Measurements from ENCODE around the gene SUPV3L1. TPM values are rescaled to one million over a fixed set of nuclear protein-coding genes. Genes with fewer than 3 reads are reported as not detected.
"Not testable (repeated sequence)": the region's sequence is repeated elsewhere in the genome, so short reads cannot be mapped to it uniquely, and the experiment has no call there.

SUPV3L1 gene
- 38.7 and 45.1 TPM in 2 replicates for total RNA-seq (2014; rRNA removed; shearing (Covaris generic))

DNA sequence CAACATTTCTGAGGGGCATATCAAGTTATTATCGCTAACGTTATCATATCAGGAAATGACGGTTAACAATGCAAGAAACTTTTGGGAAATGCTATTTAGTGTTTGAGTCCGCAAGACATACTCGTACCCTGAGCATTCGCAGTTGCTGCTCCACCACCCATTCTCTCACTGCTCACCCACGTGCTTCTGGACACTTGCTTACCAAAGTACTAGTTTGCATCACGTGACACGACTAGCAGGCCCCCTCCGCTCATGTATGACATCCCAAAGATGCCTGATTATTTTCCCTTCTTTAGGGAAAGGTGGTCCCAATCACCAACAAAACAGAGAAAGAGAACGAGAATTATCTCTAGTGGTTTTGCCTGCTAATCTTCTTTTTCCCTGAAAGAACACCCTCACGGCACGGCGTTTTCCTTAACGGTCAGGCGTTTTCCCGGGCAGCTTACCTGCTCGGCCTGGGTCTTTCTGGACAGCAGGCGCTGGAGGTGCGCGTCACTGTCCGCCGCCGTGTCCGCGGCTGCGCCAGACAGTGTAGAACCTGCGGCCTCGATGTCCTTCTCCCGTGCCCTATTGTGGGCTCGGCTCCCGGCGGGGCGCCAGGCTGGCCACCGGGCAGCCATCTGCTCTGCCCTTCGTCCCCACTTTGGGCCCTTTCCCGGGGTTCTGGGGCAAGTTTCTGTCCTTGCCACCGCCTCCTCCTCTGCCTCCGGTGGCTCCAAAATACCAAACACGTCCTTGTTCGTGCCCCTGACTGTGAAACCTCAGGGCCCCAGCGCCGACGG, at the start of gene SUPV3L1:
Gene SUPV3L1 (plus strand): TSS at position 492 of the 782 bp plus-strand sequence. CDS start 58 bp downstream, at position 550.
- peaks cover 4% of the 10 kb centered on the region; the same call in 1 of the 2 replicates for H3K36me3 ChIP-seq (replicated peaks; ENCODE audit: control insufficient read depth, insufficient read depth, low read length)
- DNase-seq = peak; percentile 91
- peak within 1 kb of the TSS; percentile 96 for H3K4me3 ChIP-seq (ENCODE audit: insufficient read depth, low read depth, low read length)
- H3K27me3 ChIP-seq (ENCODE audit: control insufficient read depth, insufficient read depth, low read length) = no peaks in the 10 kb centered on the region

DNA sequence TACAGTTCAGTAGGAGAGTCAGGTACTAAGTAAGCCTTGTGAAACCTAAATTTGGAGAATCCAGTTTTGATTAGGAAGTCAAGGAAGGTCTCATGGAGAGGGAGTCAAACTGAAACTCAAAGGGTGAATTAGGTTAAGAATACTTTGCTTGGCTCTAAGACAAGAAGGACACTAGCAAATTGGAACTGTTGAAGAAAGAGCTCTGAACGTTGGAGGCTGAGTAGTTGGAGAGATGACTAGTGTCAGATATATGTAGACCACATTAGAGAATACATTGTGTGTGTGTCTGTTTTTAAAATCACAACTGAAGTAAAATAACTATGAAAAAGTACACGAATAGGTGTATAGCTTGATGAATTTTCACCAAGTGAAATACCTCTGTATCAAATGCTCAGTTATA, 49.8 kb upstream of the SUPV3L1 start:
- Histone ChIP-seq H3K4me3 (ENCODE audit: insufficient read depth, low read depth, low read length) (no peak overlapping the region), H3K36me3 (replicated peaks; ENCODE audit: control insufficient read depth, insufficient read depth, low read length) (no peaks in the 10 kb centered on the region), H3K27me3 (ENCODE audit: control insufficient read depth, insufficient read depth, low read length) (no peaks in the 10 kb centered on the region)
- DNase-seq = no peak

DNA sequence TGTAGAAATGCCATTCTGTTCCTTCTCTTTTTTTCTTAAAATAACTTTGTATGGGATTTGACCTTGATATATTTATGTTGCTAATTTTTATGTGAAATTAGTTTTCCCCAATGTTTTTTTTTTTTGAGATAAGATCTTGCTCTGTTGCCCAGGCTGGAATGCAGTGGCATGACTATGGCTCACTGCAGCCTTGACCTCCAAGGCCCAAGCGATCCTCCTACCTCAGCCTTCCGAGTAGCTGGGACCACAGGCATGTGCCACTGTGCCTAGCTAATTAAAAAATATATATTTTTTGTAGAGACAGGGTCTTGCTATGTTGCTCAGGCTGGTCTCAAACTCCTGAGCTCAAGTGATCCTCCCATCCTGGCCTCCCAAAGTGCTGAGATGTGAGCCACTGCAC, 40.1 kb upstream of the SUPV3L1 start:
- Histone ChIP-seq H3K36me3 (replicated peaks; ENCODE audit: control insufficient read depth, insufficient read depth, low read length) (no peaks in the 10 kb centered on the region), H3K4me3 (ENCODE audit: insufficient read depth, low read depth, low read length) (no peak overlapping the region), H3K27me3 (ENCODE audit: control insufficient read depth, insufficient read depth, low read length) (no peaks in the 10 kb centered on the region)
- no peak for DNase-seq

DNA sequence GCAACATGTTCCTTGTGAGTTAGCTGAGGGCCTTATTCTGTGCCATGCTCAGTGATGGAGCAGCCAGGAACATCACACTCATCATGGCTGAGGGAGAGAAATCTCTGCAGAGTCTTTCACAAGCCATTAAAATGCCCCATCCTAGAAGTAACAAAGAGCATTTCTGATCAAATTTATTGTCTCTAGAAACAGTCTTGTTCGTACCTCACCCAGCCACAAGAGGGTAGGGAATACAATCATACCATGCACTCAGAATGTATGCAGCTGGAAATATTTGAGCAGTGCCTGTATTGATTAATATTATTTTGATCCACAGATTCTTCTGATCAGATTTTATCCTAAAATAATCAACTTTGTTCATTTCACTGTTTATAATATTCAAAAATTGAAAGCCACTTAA, 38.7 kb upstream of the SUPV3L1 start:
- no peak for DNase-seq
- Histone ChIP-seq H3K27me3 (ENCODE audit: control insufficient read depth, insufficient read depth, low read length) (no peaks in the 10 kb centered on the region), H3K4me3 (ENCODE audit: insufficient read depth, low read depth, low read length) (no peak overlapping the region), H3K36me3 (replicated peaks; ENCODE audit: control insufficient read depth, insufficient read depth, low read length) (no peaks in the 10 kb centered on the region)

DNA sequence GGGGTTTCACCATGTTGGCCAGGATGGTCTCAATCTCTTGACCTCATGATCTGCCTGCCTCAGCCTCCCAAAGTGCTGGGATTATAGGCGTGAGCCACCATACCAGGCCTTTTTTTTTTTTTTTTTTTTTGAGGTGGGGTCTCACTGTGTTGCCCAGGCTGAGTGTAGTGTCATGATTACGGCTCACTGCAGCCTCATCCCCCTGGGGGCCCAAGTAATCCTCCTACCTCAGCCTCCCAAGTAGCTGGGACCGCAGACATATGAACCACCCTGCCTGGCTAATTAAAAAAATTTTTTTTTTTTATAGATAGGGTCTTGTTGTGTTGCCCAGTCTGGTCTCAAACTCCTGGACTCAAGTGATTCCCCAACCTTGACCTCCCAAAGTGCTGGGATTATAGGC, 38.0 kb upstream of the SUPV3L1 start:
- H3K27me3 ChIP-seq (ENCODE audit: control insufficient read depth, insufficient read depth, low read length); H3K36me3 ChIP-seq (replicated peaks; ENCODE audit: control insufficient read depth, insufficient read depth, low read length); H3K4me3 ChIP-seq (ENCODE audit: insufficient read depth, low read depth, low read length); DNase-seq: not testable (repeated sequence)

DNA sequence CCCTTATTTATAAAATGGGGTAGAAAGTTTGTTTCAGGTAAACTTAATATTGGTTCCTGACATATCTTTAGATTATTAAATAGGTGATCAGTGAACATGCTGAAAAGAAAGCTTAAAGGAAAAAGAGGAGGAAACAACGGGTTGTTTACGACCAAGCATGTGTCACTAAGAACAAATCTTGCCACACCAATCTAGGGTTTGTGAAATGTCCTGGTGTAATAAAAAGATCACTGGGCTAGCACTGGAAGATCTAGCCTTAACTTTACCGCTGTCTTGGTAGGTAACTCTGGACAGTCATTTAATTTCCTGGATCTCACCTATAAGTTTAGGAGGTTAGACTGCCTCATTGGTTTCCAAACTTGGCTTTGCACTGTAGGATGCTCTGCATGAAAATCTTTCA, 37.1 kb upstream of the SUPV3L1 start:
- Histone ChIP-seq H3K36me3 (replicated peaks; ENCODE audit: control insufficient read depth, insufficient read depth, low read length) (no peaks in the 10 kb centered on the region), H3K27me3 (ENCODE audit: control insufficient read depth, insufficient read depth, low read length) (no peaks in the 10 kb centered on the region), H3K4me3 (ENCODE audit: insufficient read depth, low read depth, low read length) (no peak overlapping the region)
- no peak for DNase-seq

DNA sequence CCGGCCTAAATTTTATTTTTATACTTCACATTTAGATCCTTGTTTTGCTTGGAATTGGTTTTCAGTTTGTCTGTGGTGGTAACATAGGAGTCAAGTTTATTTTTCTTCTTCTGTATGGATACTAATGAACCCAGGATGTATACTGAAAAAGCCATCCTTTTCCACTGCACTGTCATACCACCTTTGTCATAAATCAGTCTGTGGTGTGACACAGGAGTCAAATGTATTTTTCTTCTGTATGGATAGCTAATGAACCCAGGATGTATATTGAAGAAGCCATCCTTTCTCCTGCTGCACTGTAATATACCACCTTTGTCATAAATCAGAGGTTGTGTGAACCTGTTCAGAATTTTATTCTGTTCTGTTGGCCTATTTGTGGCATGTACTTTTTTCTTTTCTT, 34.7 kb upstream of the SUPV3L1 start:
- Histone ChIP-seq H3K4me3 (ENCODE audit: insufficient read depth, low read depth, low read length) (no peak overlapping the region), H3K36me3 (replicated peaks; ENCODE audit: control insufficient read depth, insufficient read depth, low read length) (no peaks in the 10 kb centered on the region), H3K27me3 (ENCODE audit: control insufficient read depth, insufficient read depth, low read length) (no peaks in the 10 kb centered on the region)
- no peak for DNase-seq

DNA sequence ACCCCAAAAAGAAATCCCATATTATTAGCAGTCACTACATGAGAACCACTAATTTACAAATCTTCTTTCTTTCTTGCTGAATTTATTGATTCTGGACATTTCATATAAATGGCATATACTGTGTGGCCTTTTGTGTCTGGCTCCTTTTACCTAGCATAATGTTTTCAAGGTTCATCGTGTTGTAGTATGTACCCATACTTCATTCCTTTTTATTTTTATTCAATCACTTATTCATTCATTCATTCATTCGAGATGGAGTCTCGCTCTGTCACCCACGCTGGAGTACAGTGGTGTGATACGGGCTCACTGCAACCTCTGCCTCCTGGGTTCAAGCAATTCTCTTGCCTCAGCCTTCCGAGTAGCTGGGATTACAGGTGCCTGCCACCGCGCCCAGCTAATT, 34.2 kb upstream of the SUPV3L1 start:
- H3K4me3 ChIP-seq (ENCODE audit: insufficient read depth, low read depth, low read length) = no peak overlapping the region
- no peak for DNase-seq
- no peaks in the 10 kb centered on the region for H3K36me3 ChIP-seq (replicated peaks; ENCODE audit: control insufficient read depth, insufficient read depth, low read length)
- H3K27me3 ChIP-seq (ENCODE audit: control insufficient read depth, insufficient read depth, low read length) = no peaks in the 10 kb centered on the region

DNA sequence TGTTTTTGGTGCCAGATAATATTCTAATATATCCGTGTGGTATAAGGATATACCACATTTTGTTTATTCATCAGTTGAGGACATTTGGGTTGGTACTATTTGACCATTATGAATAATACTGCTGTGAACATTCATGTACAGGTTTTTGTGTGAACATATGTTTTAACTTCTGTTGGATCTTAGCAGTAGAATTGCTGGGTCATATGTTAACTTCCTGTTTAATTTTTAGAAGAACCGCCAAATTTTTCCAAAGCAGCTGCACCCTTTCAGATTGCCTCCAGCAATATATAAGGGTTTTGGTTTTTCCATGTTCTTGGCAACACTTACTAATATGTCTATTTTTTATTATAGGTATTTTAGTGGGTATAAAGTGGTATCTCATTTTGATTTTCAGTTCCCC, 33.3 kb upstream of the SUPV3L1 start:
- H3K27me3 ChIP-seq (ENCODE audit: control insufficient read depth, insufficient read depth, low read length) = no peaks in the 10 kb centered on the region
- DNase-seq = no peak
- H3K4me3 ChIP-seq (ENCODE audit: insufficient read depth, low read depth, low read length) = no peak overlapping the region
- H3K36me3 ChIP-seq (replicated peaks; ENCODE audit: control insufficient read depth, insufficient read depth, low read length) = no peaks in the 10 kb centered on the region

DNA sequence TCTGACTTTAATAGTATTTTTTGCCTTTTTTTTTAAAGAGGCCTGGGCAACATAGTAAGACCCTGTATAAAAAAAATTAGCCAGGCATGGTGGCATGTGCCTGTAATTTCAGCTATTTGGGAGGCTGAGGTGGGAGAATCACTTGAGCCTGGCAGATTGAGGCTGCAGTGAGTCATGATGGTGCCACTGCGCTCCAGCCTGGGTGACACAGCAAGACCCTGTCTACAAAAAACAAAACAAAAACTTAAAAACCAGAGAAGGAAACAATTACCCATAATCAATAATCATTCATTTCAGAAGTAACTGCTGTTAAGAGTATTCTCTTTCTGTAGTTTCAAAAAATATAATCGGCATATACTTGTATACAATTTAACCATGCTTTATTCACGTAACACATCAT, 28.1 kb upstream of the SUPV3L1 start:
- Histone ChIP-seq H3K27me3 (ENCODE audit: control insufficient read depth, insufficient read depth, low read length) (no peaks in the 10 kb centered on the region), H3K36me3 (replicated peaks; ENCODE audit: control insufficient read depth, insufficient read depth, low read length) (no peaks in the 10 kb centered on the region), H3K4me3 (ENCODE audit: insufficient read depth, low read depth, low read length) (no peak overlapping the region)
- no peak for DNase-seq

DNA sequence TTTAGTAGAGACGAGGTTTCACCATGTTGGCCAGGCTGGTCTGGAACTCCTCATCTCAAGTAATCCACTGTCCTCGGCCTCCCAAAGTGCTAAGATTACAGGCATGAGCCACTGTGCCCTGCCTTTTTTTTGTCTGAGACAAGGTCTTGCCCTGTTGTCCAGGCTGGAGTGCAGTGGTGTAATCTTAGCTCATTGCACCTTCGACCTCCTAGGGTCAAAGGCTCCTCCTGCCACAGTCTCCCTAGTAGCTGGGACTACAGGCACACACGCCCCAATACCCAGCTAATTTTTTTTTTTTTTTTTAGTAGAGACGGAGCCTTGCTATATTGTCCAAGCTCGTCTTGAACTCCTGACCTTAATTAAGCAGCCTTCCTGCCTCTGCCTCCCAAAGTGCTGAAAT, 26.8 kb upstream of the SUPV3L1 start:
- no peaks in the 10 kb centered on the region for H3K36me3 ChIP-seq (replicated peaks; ENCODE audit: control insufficient read depth, insufficient read depth, low read length)
- no peak for DNase-seq
- no peaks in the 10 kb centered on the region for H3K27me3 ChIP-seq (ENCODE audit: control insufficient read depth, insufficient read depth, low read length)
- no peak overlapping the region for H3K4me3 ChIP-seq (ENCODE audit: insufficient read depth, low read depth, low read length)

DNA sequence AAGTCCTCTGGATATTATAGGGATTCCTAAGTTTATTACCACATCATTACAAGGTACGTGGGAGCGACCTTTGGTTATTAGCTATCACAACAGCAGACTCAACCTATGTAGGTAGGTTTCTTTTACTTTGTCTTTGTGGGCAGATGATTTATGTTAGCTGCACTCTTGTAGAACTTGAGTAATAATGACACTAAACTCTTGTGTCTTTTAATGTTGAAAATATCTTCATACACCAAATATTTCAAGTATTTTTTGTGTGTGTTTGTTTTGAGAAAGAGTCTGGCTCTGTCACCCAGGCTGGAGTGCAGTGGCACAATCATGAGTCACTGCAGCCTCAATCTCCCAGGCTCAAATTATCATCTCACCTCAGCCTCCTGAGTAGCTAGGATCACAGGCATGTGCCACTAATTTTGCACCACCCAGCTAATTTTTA, 19.2 kb upstream of the SUPV3L1 start:
- no peak overlapping the region for H3K4me3 ChIP-seq (ENCODE audit: insufficient read depth, low read depth, low read length)
- H3K36me3 ChIP-seq (replicated peaks; ENCODE audit: control insufficient read depth, insufficient read depth, low read length) = peaks cover 1% of the 10 kb centered on the region; the same call in 1 of the 2 replicates
- DNase-seq = no peak
- no peaks in the 10 kb centered on the region for H3K27me3 ChIP-seq (ENCODE audit: control insufficient read depth, insufficient read depth, low read length)

DNA sequence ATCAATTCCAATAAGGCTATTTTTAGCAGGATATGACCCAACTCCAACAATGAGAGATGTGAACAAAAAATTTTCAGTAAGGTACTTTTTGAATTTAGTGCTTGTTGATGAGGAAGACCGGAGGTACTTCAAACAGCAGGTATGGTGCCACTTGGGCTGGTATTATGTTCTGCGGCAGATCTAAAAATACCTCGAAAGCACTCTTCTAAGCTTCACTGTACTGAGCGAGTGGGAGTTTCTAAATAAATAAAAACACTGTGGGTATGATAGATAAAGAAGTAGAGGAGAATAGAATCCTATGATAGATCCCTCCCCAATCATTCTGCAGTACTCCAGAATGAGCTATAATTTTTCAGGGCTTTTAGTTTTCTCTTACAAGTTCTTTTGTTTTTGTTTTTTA, 11.5 kb upstream of the SUPV3L1 start:
- no peak for DNase-seq
- H3K27me3 ChIP-seq (ENCODE audit: control insufficient read depth, insufficient read depth, low read length) = no peaks in the 10 kb centered on the region
- peaks cover 1% of the 10 kb centered on the region; the same call in 1 of the 2 replicates for H3K36me3 ChIP-seq (replicated peaks; ENCODE audit: control insufficient read depth, insufficient read depth, low read length)
- no peak overlapping the region for H3K4me3 ChIP-seq (ENCODE audit: insufficient read depth, low read depth, low read length)

DNA sequence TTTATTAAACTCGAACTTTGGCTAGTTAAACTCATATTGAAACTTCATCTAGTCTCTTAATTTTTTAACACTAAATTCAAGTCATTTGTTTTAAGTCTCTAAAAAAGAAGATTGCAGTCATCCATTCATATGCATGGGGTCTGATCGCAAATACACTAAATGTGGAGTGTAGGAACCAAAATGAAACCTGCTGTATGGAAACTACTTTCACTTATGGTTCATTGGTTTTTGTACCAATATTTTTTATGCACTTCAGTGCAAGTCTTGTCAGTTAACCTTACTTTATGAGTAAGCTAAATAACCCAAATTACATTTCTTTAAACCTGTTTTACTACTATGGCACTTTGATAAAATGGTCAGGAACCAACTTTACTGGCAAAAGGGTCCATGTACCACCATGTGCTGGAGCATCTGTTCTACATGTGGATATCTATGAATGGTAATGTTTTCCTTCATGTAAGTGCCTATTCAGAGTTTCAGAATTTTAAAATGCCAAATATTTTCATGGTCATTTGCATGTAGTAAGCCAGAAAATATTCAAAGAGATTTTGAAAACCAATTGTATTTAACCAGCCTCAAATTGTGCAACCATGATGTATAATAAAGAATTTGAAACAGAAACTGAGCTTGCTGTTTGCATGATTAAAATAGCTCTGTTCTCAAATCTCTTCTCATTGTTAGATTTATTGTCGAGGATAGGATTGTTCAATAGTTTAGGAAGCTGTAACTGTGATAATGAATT, 7.6 kb upstream of the SUPV3L1 start:
- DNase-seq = no peak
- H3K36me3 ChIP-seq (replicated peaks; ENCODE audit: control insufficient read depth, insufficient read depth, low read length) = no peaks in the 10 kb centered on the region
- no peaks in the 10 kb centered on the region for H3K27me3 ChIP-seq (ENCODE audit: control insufficient read depth, insufficient read depth, low read length)
- no peak overlapping the region for H3K4me3 ChIP-seq (ENCODE audit: insufficient read depth, low read depth, low read length)

DNA sequence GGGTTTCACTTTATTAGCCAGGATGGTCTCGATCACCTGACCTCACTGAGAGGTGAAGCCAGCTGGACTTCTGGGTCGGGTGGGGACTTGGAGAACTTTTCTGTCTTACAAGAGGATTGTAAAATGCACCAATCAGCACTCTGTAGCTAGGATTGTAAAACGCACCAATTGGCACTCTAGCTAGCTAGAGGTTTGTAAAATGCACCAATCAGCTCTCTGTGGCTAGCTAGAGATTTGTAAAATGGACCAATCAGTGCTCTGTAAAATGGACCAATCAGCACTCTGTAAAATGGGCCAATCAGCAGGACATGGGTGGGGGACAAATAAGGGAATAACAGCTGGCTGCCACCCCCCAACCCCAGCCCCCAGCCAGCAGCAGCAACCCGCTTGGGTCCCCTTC, 4.7 kb upstream of the SUPV3L1 start:
- not testable (repeated sequence) for H3K4me3 ChIP-seq (ENCODE audit: insufficient read depth, low read depth, low read length); H3K27me3 ChIP-seq (ENCODE audit: control insufficient read depth, insufficient read depth, low read length); H3K36me3 ChIP-seq (replicated peaks; ENCODE audit: control insufficient read depth, insufficient read depth, low read length); DNase-seq
